ENCODE results near the gene PRSS56.

The PRSS56 gene

DNA sequence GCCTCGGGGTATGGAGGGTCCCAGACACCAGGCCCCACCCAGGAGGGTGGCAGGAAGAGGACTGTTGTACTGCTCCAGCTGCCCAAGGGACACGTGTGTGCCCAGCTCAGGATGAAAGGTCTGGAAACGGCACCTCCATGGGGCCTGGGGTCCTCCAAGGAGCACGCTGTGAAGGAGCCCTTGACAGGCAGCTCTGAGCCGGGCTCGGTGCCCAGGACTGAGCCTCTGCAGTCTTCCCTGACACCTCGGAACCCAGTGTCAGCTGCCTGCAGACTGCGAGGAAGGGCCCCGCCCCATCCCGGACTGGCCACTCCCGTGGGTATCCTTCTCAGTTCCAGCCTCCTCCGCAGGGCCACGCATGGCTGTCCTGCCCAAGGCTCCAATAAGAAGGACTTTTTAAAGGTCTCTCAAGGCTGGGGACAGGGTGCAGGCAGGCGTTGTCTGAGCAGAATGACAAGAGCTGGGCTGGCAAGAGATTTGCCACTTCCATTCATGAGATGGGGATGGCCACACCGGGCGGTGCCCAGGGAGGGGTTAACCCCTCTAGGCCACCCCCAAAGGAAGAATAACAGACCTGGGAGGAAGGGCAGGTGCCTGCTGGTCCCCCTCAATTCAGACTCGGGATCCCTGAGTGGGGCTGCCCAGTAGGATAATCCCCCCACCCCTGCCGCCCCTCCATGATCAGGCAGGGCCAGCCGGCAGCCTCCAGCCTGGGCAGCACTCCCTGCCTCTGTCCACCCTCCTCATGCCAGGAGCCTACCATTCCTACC lies 41.4 kb upstream of the PRSS56 start:
- H3K27ac ChIP-seq = no peak overlapping the region
- no peak overlapping the region for H3K4me3 ChIP-seq (ENCODE audit: low read depth, low read length)
- in situ Hi-C loops (cut with HindIII; ENCODE audit: low pct_ligation_motif_present, low sequenced_read_pairs) = no loop called here
- peaks cover 24% of the 10 kb centered on the region for H3K27me3 ChIP-seq (replicated peaks)
- no peak for DNase-seq
- no peaks in the 10 kb centered on the region for H3K36me3 ChIP-seq (replicated peaks)
- TF ChIP-seq, protein P1, sequence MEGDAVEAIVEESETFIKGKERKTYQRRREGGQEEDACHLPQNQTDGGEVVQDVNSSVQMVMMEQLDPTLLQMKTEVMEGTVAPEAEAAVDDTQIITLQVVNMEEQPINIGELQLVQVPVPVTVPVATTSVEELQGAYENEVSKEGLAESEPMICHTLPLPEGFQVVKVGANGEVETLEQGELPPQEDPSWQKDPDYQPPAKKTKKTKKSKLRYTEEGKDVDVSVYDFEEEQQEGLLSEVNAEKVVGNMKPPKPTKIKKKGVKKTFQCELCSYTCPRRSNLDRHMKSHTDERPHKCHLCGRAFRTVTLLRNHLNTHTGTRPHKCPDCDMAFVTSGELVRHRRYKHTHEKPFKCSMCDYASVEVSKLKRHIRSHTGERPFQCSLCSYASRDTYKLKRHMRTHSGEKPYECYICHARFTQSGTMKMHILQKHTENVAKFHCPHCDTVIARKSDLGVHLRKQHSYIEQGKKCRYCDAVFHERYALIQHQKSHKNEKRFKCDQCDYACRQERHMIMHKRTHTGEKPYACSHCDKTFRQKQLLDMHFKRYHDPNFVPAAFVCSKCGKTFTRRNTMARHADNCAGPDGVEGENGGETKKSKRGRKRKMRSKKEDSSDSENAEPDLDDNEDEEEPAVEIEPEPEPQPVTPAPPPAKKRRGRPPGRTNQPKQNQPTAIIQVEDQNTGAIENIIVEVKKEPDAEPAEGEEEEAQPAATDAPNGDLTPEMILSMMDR (IDR thresholded peaks at IDR 0.05; ENCODE audit: low read depth, low read length, missing control alignments) = no peak

DNA sequence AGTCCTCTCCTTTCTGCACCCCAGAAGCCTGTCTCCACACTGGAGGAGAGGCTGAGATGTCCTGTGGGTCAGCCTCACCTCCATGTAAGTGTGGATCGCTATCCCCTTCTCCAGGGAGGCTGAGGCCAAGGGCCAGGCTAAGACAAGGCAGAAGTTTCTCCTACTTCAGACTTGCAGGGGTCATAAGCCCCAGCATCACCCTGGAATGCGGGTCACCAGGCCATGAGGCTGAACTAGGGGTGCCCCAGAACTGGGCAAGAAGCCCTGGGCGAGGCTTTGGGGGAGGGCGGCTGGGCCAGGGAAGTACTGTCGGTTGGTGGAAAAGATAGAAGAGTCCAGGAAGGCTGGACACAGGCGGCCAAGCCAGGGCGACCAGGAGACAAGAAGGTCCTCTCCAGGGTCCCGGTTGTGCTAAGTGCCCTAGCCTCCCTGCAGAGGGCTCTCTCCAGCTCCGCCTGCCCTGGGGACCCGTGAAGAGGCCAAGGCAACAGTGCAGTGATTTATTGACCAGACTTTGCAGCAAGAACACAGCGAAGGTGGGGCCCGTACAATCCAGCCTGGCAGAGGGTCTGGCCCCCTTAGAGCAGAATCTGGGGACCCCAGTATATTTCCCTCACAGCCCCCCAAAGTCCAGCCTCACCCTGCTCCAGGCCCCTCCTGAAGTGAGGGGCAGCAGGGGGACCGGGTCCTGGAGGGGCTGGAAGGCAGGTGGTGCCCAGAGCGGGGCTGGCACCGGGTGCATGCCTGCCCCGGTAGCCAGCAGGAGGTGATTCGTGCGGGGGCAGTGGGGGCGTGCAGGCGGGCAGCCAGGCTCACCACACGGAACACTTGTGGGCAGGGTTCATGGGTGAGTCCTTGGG lies 40.6 kb upstream of the PRSS56 start:
- H3K27me3 ChIP-seq (replicated peaks) = peaks cover 23% of the 10 kb centered on the region
- in situ Hi-C loops (cut with HindIII; ENCODE audit: low pct_ligation_motif_present, low sequenced_read_pairs) = no loop called here
- DNase-seq = no peak

DNA sequence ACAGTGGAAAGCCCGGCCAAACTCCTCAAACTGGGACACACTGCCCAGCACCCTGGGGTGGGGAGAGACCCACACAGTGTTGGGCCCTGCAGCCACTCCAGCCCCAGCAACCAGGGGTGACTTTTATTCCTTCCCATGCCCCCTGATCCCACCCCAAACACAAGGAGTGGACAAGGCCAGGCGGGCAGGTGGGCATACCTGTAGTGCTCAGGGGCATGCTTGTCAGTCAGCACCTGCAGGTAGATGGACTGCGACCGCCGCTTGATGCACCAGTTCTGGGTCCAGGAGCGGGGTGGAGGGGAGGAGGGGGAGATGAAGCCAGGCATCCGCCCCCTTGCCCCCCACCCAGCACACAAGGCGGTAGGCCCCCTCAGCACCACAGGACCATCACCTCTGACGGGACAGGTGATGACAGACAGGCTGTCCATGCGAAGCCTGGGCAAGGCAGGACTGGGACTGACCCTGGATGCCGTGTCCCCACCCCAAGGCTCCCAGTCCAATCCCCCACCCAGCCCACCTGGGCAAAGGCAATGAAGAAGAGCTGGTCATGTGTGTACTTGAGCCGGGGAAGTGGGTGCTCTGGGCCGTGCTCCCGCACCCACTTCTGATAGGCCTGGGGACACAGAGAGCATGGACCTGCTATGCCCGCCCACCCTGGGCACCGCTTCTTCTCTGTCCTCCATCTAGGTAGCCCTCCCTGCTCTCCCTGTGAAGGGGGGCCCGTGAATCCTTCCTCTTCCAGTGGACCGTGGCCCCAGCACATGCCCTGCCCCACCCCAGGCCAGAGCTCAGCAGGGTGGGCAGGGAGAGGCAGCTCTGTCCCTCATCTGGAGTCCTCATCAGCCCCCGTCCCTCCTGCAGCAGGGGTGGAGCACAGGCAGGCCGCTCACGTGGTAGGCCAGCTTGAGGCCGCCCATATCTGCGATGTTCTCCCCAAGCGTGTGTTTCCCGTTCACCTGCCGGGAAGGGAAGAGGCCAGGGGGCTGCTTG lies 39.7 kb upstream of the PRSS56 start:
- TF ChIP-seq, protein P1 (IDR thresholded peaks at IDR 0.05; ENCODE audit: low read depth, low read length, missing control alignments) = no peak
- in situ Hi-C loops (cut with HindIII; ENCODE audit: low pct_ligation_motif_present, low sequenced_read_pairs) = no loop called here
- no peaks in the 10 kb centered on the region for H3K36me3 ChIP-seq (replicated peaks)
- no peak overlapping the region for H3K4me3 ChIP-seq (ENCODE audit: low read depth, low read length)
- no peak overlapping the region for H3K27ac ChIP-seq
- H3K27me3 ChIP-seq (replicated peaks) = peaks cover 27% of the 10 kb centered on the region
- DNase-seq = no peak

More for the DNA sequence above, 40.6 kb upstream of the PRSS56 start:
- Histone ChIP-seq H3K27ac (no peak overlapping the region), H3K4me3 (ENCODE audit: low read depth, low read length) (no peak overlapping the region), H3K36me3 (replicated peaks) (no peaks in the 10 kb centered on the region)
- TF ChIP-seq, protein P1 (IDR thresholded peaks at IDR 0.05; ENCODE audit: low read depth, low read length, missing control alignments) = no peak

DNA sequence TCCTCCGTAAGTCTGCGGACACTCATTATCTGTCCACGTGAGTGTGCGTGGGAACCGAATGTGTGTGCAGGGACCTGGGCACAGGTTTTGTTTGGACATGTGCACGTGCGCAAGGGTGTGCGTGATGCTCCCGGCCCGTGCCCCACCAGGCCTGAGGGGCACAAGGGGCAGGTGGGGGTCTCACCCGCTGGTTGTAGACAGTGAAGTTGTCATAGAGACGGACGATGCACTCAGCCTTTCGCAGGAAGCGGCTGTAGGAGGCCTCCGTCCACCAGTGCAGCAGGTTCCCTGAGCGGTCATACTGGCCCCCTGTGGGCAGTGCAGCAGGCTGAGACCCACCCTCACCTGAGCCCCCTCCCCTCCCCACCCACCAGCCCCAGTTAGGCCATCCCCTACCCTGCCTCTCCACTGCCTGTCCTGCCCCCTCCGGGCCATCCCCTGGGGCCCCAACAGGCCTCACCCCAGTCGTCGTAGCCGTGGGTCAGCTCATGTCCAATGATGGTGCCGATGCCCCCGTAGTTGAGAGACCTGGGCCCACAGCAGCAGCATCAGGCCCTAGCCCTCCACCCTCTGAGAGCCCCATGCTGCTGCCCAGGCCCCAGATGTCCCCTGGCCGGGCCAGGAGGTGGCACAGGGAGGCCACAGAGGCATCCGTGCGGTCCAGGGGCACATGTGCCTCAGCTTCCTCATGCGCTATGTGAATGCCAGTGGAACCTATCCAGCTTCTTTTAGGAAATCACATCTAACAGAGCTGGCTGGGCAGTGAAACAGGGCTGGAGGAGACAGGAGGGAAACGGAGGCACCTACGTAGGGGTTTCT lies 38.7 kb upstream of the PRSS56 start:
- Histone ChIP-seq H3K27ac (no peak overlapping the region), H3K4me3 (ENCODE audit: low read depth, low read length) (no peak overlapping the region), H3K36me3 (replicated peaks) (no peaks in the 10 kb centered on the region), H3K27me3 (replicated peaks) (peaks cover 37% of the 10 kb centered on the region)
- TF ChIP-seq, protein P1 (IDR thresholded peaks at IDR 0.05; ENCODE audit: low read depth, low read length, missing control alignments) = no peak
- in situ Hi-C loops (cut with HindIII; ENCODE audit: low pct_ligation_motif_present, low sequenced_read_pairs) = no loop called here
- no peak for DNase-seq
